SH-SY5Y (cell line): ENCODE data around the gene GFOD1.

ENCODE experiments used
- GATA2 ChIP-seq: IDR thresholded peaks from 2 replicates; pipeline ENCODE4 v1.6.1; 2011; ENCODE audit warnings: mild to moderate bottlenecking, low read depth, low read length
- GATA3 ChIP-seq: IDR thresholded peaks from 2 replicates; pipeline ENCODE4 v1.6.1; 2011; ENCODE audit warnings: low read depth, mild to moderate bottlenecking, low read length, moderate library complexity

DNA sequence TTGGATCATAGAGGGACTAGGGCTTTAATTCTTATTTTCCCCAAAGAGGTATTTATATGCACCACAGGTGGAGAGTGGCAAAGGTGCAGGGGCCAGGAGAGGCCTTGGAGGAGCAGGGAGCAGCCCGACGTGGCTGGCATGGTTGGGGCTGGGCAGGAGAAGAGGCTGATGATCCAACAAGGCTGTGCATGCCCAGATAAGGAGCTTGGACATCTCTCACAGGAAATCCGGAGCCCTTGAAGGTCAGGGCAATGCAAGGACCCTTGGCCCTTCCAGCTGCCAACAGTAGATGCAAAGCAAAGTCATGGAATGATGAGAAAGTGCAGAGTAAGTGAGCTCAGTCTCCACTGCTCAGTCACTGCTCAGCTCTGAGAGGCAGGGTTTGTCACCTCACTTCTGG is 47.1 kb upstream of the GFOD1 start:
- TF ChIP-seq GATA3 (no peak), GATA2 (no peak)
